Uterus (tissue), 4 donors: ENCODE data around the gene TRAF3IP3. TPM values are rescaled to one million over a fixed set of nuclear protein-coding genes. Genes with fewer than 3 reads are reported as not detected.

Source experiments
- DNase-seq, 2 donors: peaks; one replicate each; pipeline ENCODE4 v3.0.0-alpha.2; 2019 to 2020
- H3K27ac ChIP-seq, 2 donors: fragments of 200-600 bp; sonication (generic); 1 replicate in 1 of 2; 2 replicates in 1 of 2; pipeline ENCODE4 v1.5.1; 2016 to 2018
- H3K27me3 ChIP-seq, 2 donors: fragments of 200-600 bp; sonication (generic); one replicate each; pipeline ENCODE4 v1.5.1; 2018 to 2019; ENCODE audit warnings: control low read depth in 1 of 2
- H3K36me3 ChIP-seq, 2 donors: fragments of 200-600 bp; sonication (generic); one replicate each; pipeline ENCODE4 v1.5.1; 2019; ENCODE audit warnings: control low read depth in 1 of 2
- H3K4me1 ChIP-seq, 2 donors: fragments of 200-600 bp; sonication (generic); one replicate each; pipeline ENCODE4 v1.5.1; 2018 to 2019; ENCODE audit warnings: control low read depth in 1 of 2
- H3K4me3 ChIP-seq, 2 donors: fragments of 200-600 bp; sonication (generic); 1 replicate in 1 of 2; 2 replicates in 1 of 2; pipeline ENCODE4 v1.5.1; 2018 to 2019; ENCODE audit warnings: mild to moderate bottlenecking in 1 of 2
- H3K9me3 ChIP-seq, 2 donors: fragments of 200-600 bp; sonication (generic); one replicate each; pipeline ENCODE4 v1.5.1; 2019; ENCODE audit warnings: control low read depth in 1 of 2
- CTCF ChIP-seq, 4 experiments: fragments of 200-600 bp in 2 of 4; fragments of 450-650 bp in 2 of 4; sonication (generic) in 2 of 4; IDR thresholded peaks; one replicate each; pipeline ENCODE4 v1.5.1; 2016 to 2019; ENCODE audit warnings: antibody characterized with exemption in 4 of 4, mild to moderate bottlenecking in 2 of 4, moderate library complexity in 1 of 4
- POLR2A ChIP-seq, 2 donors: fragments of 450-650 bp; IDR thresholded peaks; one replicate each; pipeline ENCODE4 v1.6.1; 2016; ENCODE audit warnings: antibody characterized with exemption in 2 of 2, mild to moderate bottlenecking in 1 of 2, moderate library complexity in 1 of 2
- intact Hi-C: fragments of 100-400 bp; cut with DNase I; formaldehyde crosslinking; loops from one replicate; pipeline ENCODE4 v1.15.1; 2023; ENCODE audit warnings: low total_unique reads
- total RNA-seq, 4 donors: library from RNA; depleted of rRNA in 3 of 4; stranded (reverse); fragments of >200 nt in 3 of 4; gene quantifications; one replicate each; pipeline versions ENCODE4 v1.1.0 to v1.2.4, GENCODE V29; 2014 to 2023
- donor health status: DM: yes; HTN: yes; CAD: no.

TRAF3IP3 gene
- total RNA-seq, 4 donors from 2014 or later: 1.3 to 3.2 (median 1.3) TPM; not detected in 1

- TF ChIP-seq CTCF (IDR thresholded peaks at IDR 0.05) (no peak), POLR2A (IDR thresholded peaks at IDR 0.05) (no peak)
- H3K27me3 ChIP-seq: no peaks in the 10 kb centered on the region
- H3K4me1 ChIP-seq: peaks cover 7% of the 10 kb centered on the region in 2 donors
- H3K9me3 ChIP-seq: no peaks in the 10 kb centered on the region
- H3K36me3 ChIP-seq: no peaks in the 10 kb centered on the region
- no peak overlapping the region for H3K4me3 ChIP-seq
- intact Hi-C loops: no loop called here
- no peak overlapping the region for H3K27ac ChIP-seq
- no peak for DNase-seq
Measured at GRCh38 chr1:209797978-209798639, 42.3 kb downstream of the TRAF3IP3 start.

- no peaks in the 10 kb centered on the region for H3K9me3 ChIP-seq
- intact Hi-C loops: no loop called here
- DNase-seq: peak; percentile 36 to 64
Measured at GRCh38 chr1:209800984-209801834, 45.4 kb downstream of the TRAF3IP3 start.

GRCh38 chr1:209802117-209802779 lies 46.4 kb downstream of the TRAF3IP3 start:
- peaks cover 7% of the 10 kb centered on the region in 2 donors for H3K4me1 ChIP-seq
- H3K4me3 ChIP-seq: no peak overlapping the region
- TF ChIP-seq CTCF (IDR thresholded peaks at IDR 0.05): no peak
- TF ChIP-seq POLR2A (IDR thresholded peaks at IDR 0.05): no peak
- no peak for DNase-seq
- H3K27ac ChIP-seq: peak overlapping the region in 1 of 2 donors; percentile 48
- no peaks in the 10 kb centered on the region for H3K9me3 ChIP-seq
- intact Hi-C loops: no loop called here
- no peaks in the 10 kb centered on the region for H3K36me3 ChIP-seq
- H3K27me3 ChIP-seq: no peaks in the 10 kb centered on the region

More at GRCh38 chr1:209800984-209801834, 45.4 kb downstream of the TRAF3IP3 start:
- Histone ChIP-seq H3K27me3 (no peaks in the 10 kb centered on the region), H3K4me3 (no peak overlapping the region), H3K4me1 (peaks cover 7% of the 10 kb centered on the region in 2 donors), H3K27ac (peak overlapping the region; percentile 33 to 48), H3K36me3 (no peaks in the 10 kb centered on the region)
- TF ChIP-seq CTCF (IDR thresholded peaks at IDR 0.05) (no peak), POLR2A (IDR thresholded peaks at IDR 0.05) (no peak)

GRCh38 chr1:209802780-209803152 lies 46.9 kb downstream of the TRAF3IP3 start:
- Histone ChIP-seq H3K4me1 (peaks cover 7% of the 10 kb centered on the region in 2 donors), H3K4me3 (no peak overlapping the region), H3K27ac (no peak overlapping the region), H3K9me3 (no peaks in the 10 kb centered on the region), H3K36me3 (no peaks in the 10 kb centered on the region), H3K27me3 (no peaks in the 10 kb centered on the region)
- intact Hi-C loops: no loop called here
- DNase-seq: no peak
- TF ChIP-seq POLR2A (IDR thresholded peaks at IDR 0.05) (no peak), CTCF (IDR thresholded peaks at IDR 0.05) (no peak)
